Mucosa of gallbladder (tissue), 1 donor: Measurements from ENCODE around the gene TGFBI. TPM values are rescaled to one million over a fixed set of nuclear protein-coding genes. Genes with fewer than 3 reads are reported as not detected.

Source experiments
- DNase-seq: peaks from one replicate; pipeline ENCODE4 v3.0.0-alpha.2; 2020; ENCODE audit warnings: low spot score
- total RNA-seq: library from RNA; stranded (reverse); gene quantifications from one replicate; pipeline ENCODE4 v1.2.1, GENCODE V29; 2021
- donor health status: DM: no; HTN: no; CAD: no.

Gene TGFBI
- 235 TPM for total RNA-seq

GRCh38 chr5:136028782-136029742, at the start of gene TGFBI:
TSS of gene TGFBI (plus strand) at chr5:136028988. CDS start at chr5:136029056, 68 bp downstream.
- DNase-seq: peak; percentile 71

- DNase-seq: no peak
Observed at GRCh38 chr5:135978993-135979392, 49.8 kb upstream of the TGFBI start.

GRCh38 chr5:135979510-135979909, 49.3 kb upstream of the TGFBI start:
- DNase-seq: no peak

- DNase-seq: no peak
Observed at GRCh38 chr5:135980620-135981019, 48.2 kb upstream of the TGFBI start.

GRCh38 chr5:135985951-135986350, 42.8 kb upstream of the TGFBI start:
- no peak for DNase-seq

GRCh38 chr5:135986401-135986800, 42.4 kb upstream of the TGFBI start:
- DNase-seq: no peak

- DNase-seq: no peak
Observed at GRCh38 chr5:135986891-135987401, 41.8 kb upstream of the TGFBI start.

GRCh38 chr5:135988546-135988945, 40.2 kb upstream of the TGFBI start:
- DNase-seq: no peak

- DNase-seq: no peak
Observed at GRCh38 chr5:135989686-135990085, 39.1 kb upstream of the TGFBI start.

- no peak for DNase-seq
Observed at GRCh38 chr5:135990528-135991255, 38.1 kb upstream of the TGFBI start.

GRCh38 chr5:135991429-135991828, 37.4 kb upstream of the TGFBI start:
- no peak for DNase-seq

- no peak for DNase-seq
Observed at GRCh38 chr5:135993335-135993879, 35.4 kb upstream of the TGFBI start.

GRCh38 chr5:135993880-135994636, 34.7 kb upstream of the TGFBI start:
- no peak for DNase-seq

- DNase-seq: no peak
Observed at GRCh38 chr5:135995976-135996375, 32.8 kb upstream of the TGFBI start.

- DNase-seq: no peak
Observed at GRCh38 chr5:135996611-135997010, 32.2 kb upstream of the TGFBI start.

GRCh38 chr5:135997673-135998335, 31.0 kb upstream of the TGFBI start:
- no peak for DNase-seq

- no peak for DNase-seq
Observed at GRCh38 chr5:135998889-135999288, 29.9 kb upstream of the TGFBI start.

GRCh38 chr5:135999406-136000139, 29.2 kb upstream of the TGFBI start:
- no peak for DNase-seq

GRCh38 chr5:136000147-136000546, 28.6 kb upstream of the TGFBI start:
- DNase-seq: no peak

GRCh38 chr5:136000932-136001331, 27.9 kb upstream of the TGFBI start:
- no peak for DNase-seq
